ENCODE measurements around the gene OSER1. TPM values are rescaled to one million over a fixed set of nuclear protein-coding genes. Genes with fewer than 3 reads are reported as not detected.
A peak's percentile ranks its signal among the peaks of the same experiment; 100 is the strongest.

The OSER1 gene
- total RNA-seq, 1 donor from 2014 or later: 28.2 TPM

GRCh38 chr20:44253528-44253927, 43.0 kb upstream of the OSER1 start:
- Mint-ChIP-seq H3K27ac (ENCODE audit: unreplicated experiment) (no peak overlapping the region), H3K9me3 (ENCODE audit: unreplicated experiment) (no peaks in the 10 kb centered on the region), H3K4me1 (ENCODE audit: unreplicated experiment) (no peaks in the 10 kb centered on the region), H3K4me3 (ENCODE audit: unreplicated experiment) (no peak overlapping the region), H3K27me3 (ENCODE audit: unreplicated experiment) (peaks cover 4% of the 10 kb centered on the region), H3K36me3 (ENCODE audit: low read depth, unreplicated experiment) (no peaks in the 10 kb centered on the region)
- no peak for DNase-seq (ENCODE audit: low spot score)
- no peak for TF ChIP-seq CTCF (IDR thresholded peaks at IDR 0.05; ENCODE audit: unreplicated experiment)

- peaks cover 7% of the 10 kb centered on the region for H3K27me3 Mint-ChIP-seq (ENCODE audit: unreplicated experiment)
- H3K4me1 Mint-ChIP-seq (ENCODE audit: unreplicated experiment): peaks cover 6% of the 10 kb centered on the region
These were observed 40.7 kb upstream of the OSER1 start for GRCh38 chr20:44251284-44251683.

GRCh38 chr20:44248410-44248759, 37.8 kb upstream of the OSER1 start:
- Mint-ChIP-seq H3K9me3 (ENCODE audit: unreplicated experiment) (no peaks in the 10 kb centered on the region), H3K36me3 (ENCODE audit: low read depth, unreplicated experiment) (no peaks in the 10 kb centered on the region), H3K4me3 (ENCODE audit: unreplicated experiment) (peak overlapping the region; percentile 51), H3K27ac (ENCODE audit: unreplicated experiment) (no peak overlapping the region), H3K27me3 (ENCODE audit: unreplicated experiment) (peaks cover 3% of the 10 kb centered on the region), H3K4me1 (ENCODE audit: unreplicated experiment) (peaks cover 6% of the 10 kb centered on the region)
- DNase-seq (ENCODE audit: low spot score): no peak
- TF ChIP-seq CTCF (IDR thresholded peaks at IDR 0.05; ENCODE audit: unreplicated experiment): no peak

More at GRCh38 chr20:44251284-44251683, 40.7 kb upstream of the OSER1 start:
- Mint-ChIP-seq H3K36me3 (ENCODE audit: low read depth, unreplicated experiment) (no peaks in the 10 kb centered on the region), H3K9me3 (ENCODE audit: unreplicated experiment) (no peaks in the 10 kb centered on the region), H3K4me3 (ENCODE audit: unreplicated experiment) (no peak overlapping the region), H3K27ac (ENCODE audit: unreplicated experiment) (no peak overlapping the region)
- TF ChIP-seq CTCF (IDR thresholded peaks at IDR 0.05; ENCODE audit: unreplicated experiment): no peak
- DNase-seq (ENCODE audit: low spot score): no peak

- peak; percentile 89 for DNase-seq (ENCODE audit: low spot score)
- H3K36me3 Mint-ChIP-seq (ENCODE audit: low read depth, unreplicated experiment): no peaks in the 10 kb centered on the region
- peak overlapping the region; percentile 51 for H3K4me3 Mint-ChIP-seq (ENCODE audit: unreplicated experiment)
- TF ChIP-seq CTCF (IDR thresholded peaks at IDR 0.05; ENCODE audit: unreplicated experiment): peak; percentile 50
- no peak overlapping the region for H3K27ac Mint-ChIP-seq (ENCODE audit: unreplicated experiment)
- peaks cover 3% of the 10 kb centered on the region for H3K27me3 Mint-ChIP-seq (ENCODE audit: unreplicated experiment)
- peaks cover 6% of the 10 kb centered on the region for H3K4me1 Mint-ChIP-seq (ENCODE audit: unreplicated experiment)
- H3K9me3 Mint-ChIP-seq (ENCODE audit: unreplicated experiment): no peaks in the 10 kb centered on the region
These were observed 37.2 kb upstream of the OSER1 start for GRCh38 chr20:44247586-44248409.

- peak; percentile 22 for DNase-seq (ENCODE audit: low spot score)
- peak within 1 kb of the TSS; percentile 44 for H3K4me3 Mint-ChIP-seq (ENCODE audit: unreplicated experiment)
- no peaks in the 10 kb centered on the region for H3K9me3 Mint-ChIP-seq (ENCODE audit: unreplicated experiment)
- peaks cover 6% of the 10 kb centered on the region for H3K4me1 Mint-ChIP-seq (ENCODE audit: unreplicated experiment)
- no peak within 1 kb of the TSS for H3K27ac Mint-ChIP-seq (ENCODE audit: unreplicated experiment)
- no peak for TF ChIP-seq CTCF (IDR thresholded peaks at IDR 0.05; ENCODE audit: unreplicated experiment)
- peaks cover 3% of the 10 kb centered on the region for H3K27me3 Mint-ChIP-seq (ENCODE audit: unreplicated experiment)
- no peaks in the 10 kb centered on the region for H3K36me3 Mint-ChIP-seq (ENCODE audit: low read depth, unreplicated experiment)
These were observed 36.6 kb upstream of the OSER1 start, which contains the start of gene GDAP1L1 for GRCh38 chr20:44247131-44247571. Gene GDAP1L1 (plus strand): TSS chr20:44247308. CDS start chr20:44247335, 27 bp downstream.
